Vagina (tissue), 2 donors: Measurements from ENCODE around the gene CAPN13. TPM values are rescaled to one million over a fixed set of nuclear protein-coding genes. Genes with fewer than 3 reads are reported as not detected.

Experiments used
- DNase-seq, 2 donors: peaks; one replicate each; pipeline ENCODE4 v3.0.0-alpha.2; 2017; ENCODE audit errors: extremely low spot score in 2 of 2
- H3K27ac ChIP-seq: fragments of 200-600 bp; sonication (generic); one replicate; pipeline ENCODE4 v1.5.1; 2019
- H3K27me3 ChIP-seq: fragments of 200-600 bp; sonication (generic); one replicate; pipeline ENCODE4 v1.5.1; 2019
- H3K36me3 ChIP-seq, 2 donors: fragments of 200-600 bp; sonication (generic); one replicate each; pipeline ENCODE4 v1.5.1; 2017 to 2019
- H3K4me1 ChIP-seq: fragments of 200-600 bp; sonication (generic); one replicate; pipeline ENCODE4 v1.5.1; 2019
- H3K4me3 ChIP-seq, 2 donors: fragments of 200-600 bp; sonication (generic); 1 replicate in 1 of 2; 2 replicates in 1 of 2; pipeline ENCODE4 v1.5.1; 2016 to 2019
- H3K9me3 ChIP-seq: fragments of 200-600 bp; sonication (generic); one replicate; pipeline ENCODE4 v1.5.1; 2019
- CTCF ChIP-seq, 3 experiments: fragments of 450-650 bp in 2 of 3; fragments of 200-600 bp in 1 of 3; sonication (generic) in 1 of 3; IDR thresholded peaks; one replicate each; pipeline ENCODE4 v1.5.1; 2017 to 2019; ENCODE audit warnings: antibody characterized with exemption in 3 of 3, mild to moderate bottlenecking in 2 of 3, moderate library complexity in 2 of 3
- POLR2A ChIP-seq, 2 donors: fragments of 450-650 bp; IDR thresholded peaks; one replicate each; pipeline ENCODE4 v1.6.1; 2017; ENCODE audit warnings: antibody characterized with exemption in 2 of 2, mild to moderate bottlenecking in 2 of 2, moderate library complexity in 2 of 2
- POLR2AphosphoS5 ChIP-seq, 2 donors: sonication (generic); formaldehyde crosslinking; IDR thresholded peaks; one replicate each; pipeline ENCODE4 v1.9.0; 2017; ENCODE audit warnings: antibody characterized with exemption in 2 of 2, mild to moderate bottlenecking in 2 of 2, low read depth in 1 of 2; ENCODE audit not compliant: insufficient read depth in 1 of 2
- intact Hi-C: fragments of 100-400 bp; cut with DNase I; formaldehyde crosslinking; loops from one replicate; pipeline ENCODE4 v1.15.1; 2023
- total RNA-seq: library from RNA; depleted of rRNA; stranded (reverse); fragments of >200 nt; gene quantifications from one replicate; pipeline ENCODE4 v1.2.3, GENCODE V29; 2016

The CAPN13 gene
- total RNA-seq, 1 donor from 2014 or later = not detected

DNA sequence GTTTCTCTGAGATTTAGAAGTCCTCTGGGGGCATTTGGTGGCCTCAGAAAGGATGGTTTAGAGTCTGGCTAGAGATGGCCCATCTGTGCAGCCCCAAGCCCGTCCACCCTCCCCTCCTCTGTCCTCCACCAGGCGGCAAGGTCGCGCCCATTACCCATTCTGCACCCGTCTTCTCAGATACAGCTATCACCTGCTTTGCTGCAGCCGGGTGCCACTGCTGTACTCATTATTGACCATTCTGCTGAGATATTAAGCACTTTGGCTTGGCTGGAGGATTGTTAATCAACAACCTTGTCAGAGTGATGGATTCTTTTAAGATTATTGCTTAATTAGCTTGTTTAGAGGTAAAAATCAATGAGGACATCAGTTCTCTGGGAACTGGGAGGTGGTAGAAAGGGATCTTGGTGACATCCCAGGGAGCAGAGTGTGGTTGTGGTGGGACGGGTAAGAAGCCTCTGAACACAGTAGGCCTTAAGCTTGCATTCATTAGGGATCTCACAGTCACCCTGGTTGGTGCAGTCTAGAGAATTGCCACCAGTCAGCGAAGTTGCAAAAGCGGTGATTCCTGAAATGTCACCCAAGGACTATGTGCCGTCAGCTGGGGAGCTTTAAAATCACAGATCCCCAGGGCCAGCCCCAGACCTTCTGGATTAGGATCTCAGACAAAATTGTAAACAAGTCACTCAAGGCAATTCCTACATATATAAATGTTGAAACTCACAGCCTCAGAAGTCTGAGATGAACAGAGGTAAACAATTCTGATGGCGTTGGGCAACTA is 90.9 kb downstream of the CAPN13 start:
- Histone ChIP-seq H3K27me3 (no peaks in the 10 kb centered on the region), H3K36me3 (no peaks in the 10 kb centered on the region), H3K9me3 (no peaks in the 10 kb centered on the region), H3K27ac (no peak overlapping the region), H3K4me1 (no peaks in the 10 kb centered on the region), H3K4me3 (no peak overlapping the region)
- intact Hi-C loops = loop anchor here (10.0 kb wide), 2 partner anchors 458 to 608 kb away; no protein-coding TSS in a partner anchor
- TF ChIP-seq POLR2A (IDR thresholded peaks at IDR 0.05) (no peak), CTCF (IDR thresholded peaks at IDR 0.05) (no peak), POLR2AphosphoS5 (IDR thresholded peaks at IDR 0.05; ENCODE audit: insufficient read depth in 1 of 2, low read depth in 1 of 2) (no peak)
- peak; percentile 40 to 71 for DNase-seq

GRCh38 chr2:30714811-30715709 is 92.2 kb downstream of the CAPN13 start:
- no peaks in the 10 kb centered on the region for H3K27me3 ChIP-seq
- peak; percentile 64 to 72 for DNase-seq
- TF ChIP-seq CTCF (IDR thresholded peaks at IDR 0.05) = no peak
- TF ChIP-seq POLR2AphosphoS5 (IDR thresholded peaks at IDR 0.05; ENCODE audit: insufficient read depth in 1 of 2, low read depth in 1 of 2) = no peak
- no peak for TF ChIP-seq POLR2A (IDR thresholded peaks at IDR 0.05)
- no peaks in the 10 kb centered on the region for H3K36me3 ChIP-seq
- no peaks in the 10 kb centered on the region for H3K4me1 ChIP-seq
- H3K4me3 ChIP-seq = no peak overlapping the region
- intact Hi-C loops = loop anchor here (10.0 kb wide), 2 partner anchors 460 to 610 kb away; no protein-coding TSS in a partner anchor
- no peaks in the 10 kb centered on the region for H3K9me3 ChIP-seq
- no peak overlapping the region for H3K27ac ChIP-seq

DNA sequence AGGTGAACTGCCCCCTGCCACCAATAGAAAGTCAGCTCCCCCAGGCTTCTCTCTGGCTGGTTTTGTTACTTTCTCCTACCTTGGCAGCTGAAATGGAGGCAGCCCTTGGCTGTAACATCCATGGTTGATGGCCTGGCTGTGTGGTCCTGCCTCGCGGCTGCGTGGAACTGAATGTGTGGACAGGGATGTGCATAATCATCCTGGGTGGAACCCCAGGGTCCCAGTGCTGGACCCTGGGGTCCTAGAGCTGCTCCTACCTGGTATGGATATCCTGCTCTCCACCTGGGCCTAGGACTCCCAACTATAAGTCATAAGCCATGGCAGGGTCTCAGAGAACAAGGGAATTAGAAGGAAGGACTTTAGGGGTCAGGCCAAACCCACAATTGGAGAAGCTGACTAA is 93.5 kb downstream of the CAPN13 start:
- H3K4me1 ChIP-seq = peaks cover 9% of the 10 kb centered on the region
- H3K27ac ChIP-seq = no peak overlapping the region
- no peak overlapping the region for H3K4me3 ChIP-seq
- H3K9me3 ChIP-seq = no peaks in the 10 kb centered on the region
- TF ChIP-seq POLR2AphosphoS5 (IDR thresholded peaks at IDR 0.05; ENCODE audit: insufficient read depth in 1 of 2, low read depth in 1 of 2) = no peak
- TF ChIP-seq POLR2A (IDR thresholded peaks at IDR 0.05) = no peak
- no peak for TF ChIP-seq CTCF (IDR thresholded peaks at IDR 0.05)
- no peaks in the 10 kb centered on the region for H3K36me3 ChIP-seq
- DNase-seq = peak; percentile 49 to 84
- no peaks in the 10 kb centered on the region for H3K27me3 ChIP-seq
- intact Hi-C loops = loop anchor here (10.0 kb wide), 2 partner anchors 461 to 611 kb away; no protein-coding TSS in a partner anchor

DNA sequence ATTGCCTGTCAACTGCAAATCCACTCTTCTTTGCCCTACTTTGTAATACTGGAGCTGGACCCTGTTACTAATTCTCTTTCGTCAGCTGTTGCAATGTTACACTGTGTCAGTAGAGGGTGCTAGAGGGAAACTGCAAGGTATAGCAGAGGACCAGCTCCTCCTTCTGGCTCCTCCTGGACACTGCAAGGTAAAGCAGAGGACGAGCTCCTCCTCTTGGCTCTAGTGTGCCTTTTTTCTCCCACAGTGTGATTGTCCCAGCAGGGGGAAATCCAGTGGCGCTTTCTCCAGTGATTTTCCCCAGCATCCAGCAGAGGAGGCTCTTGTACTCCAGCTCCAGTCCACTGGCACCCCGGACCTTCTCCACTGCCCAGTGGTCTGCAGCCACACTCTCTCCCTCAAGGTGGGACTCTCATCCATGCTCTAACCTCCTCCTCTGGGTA is 95.6 kb downstream of the CAPN13 start:
- H3K27ac ChIP-seq = no peak overlapping the region
- intact Hi-C loops = loop anchor here (10.0 kb wide), 2 partner anchors 463 to 613 kb away; no protein-coding TSS in a partner anchor
- DNase-seq = peak; percentile 82 to 90
- H3K9me3 ChIP-seq = no peaks in the 10 kb centered on the region
- no peak overlapping the region for H3K4me3 ChIP-seq
- no peaks in the 10 kb centered on the region for H3K27me3 ChIP-seq
- peak; percentile 86 to 95 (median 95) for TF ChIP-seq CTCF (IDR thresholded peaks at IDR 0.05)
- no peak for TF ChIP-seq POLR2AphosphoS5 (IDR thresholded peaks at IDR 0.05; ENCODE audit: insufficient read depth in 1 of 2, low read depth in 1 of 2)
- no peaks in the 10 kb centered on the region for H3K36me3 ChIP-seq
- peaks cover 16% of the 10 kb centered on the region for H3K4me1 ChIP-seq
